GM12874 (cell line): Measurements from ENCODE around the gene F13A1.

ENCODE experiments used
- TF ChIP-seq, protein P1 (sequence below): IDR thresholded peaks from 2 replicates; pipeline ENCODE4 v1.5.1; 2011; ENCODE audit warnings: low read depth, mild to moderate bottlenecking, control low read depth, low read length, moderate library complexity; ENCODE audit not compliant: insufficient read depth

F13A1 gene

DNA sequence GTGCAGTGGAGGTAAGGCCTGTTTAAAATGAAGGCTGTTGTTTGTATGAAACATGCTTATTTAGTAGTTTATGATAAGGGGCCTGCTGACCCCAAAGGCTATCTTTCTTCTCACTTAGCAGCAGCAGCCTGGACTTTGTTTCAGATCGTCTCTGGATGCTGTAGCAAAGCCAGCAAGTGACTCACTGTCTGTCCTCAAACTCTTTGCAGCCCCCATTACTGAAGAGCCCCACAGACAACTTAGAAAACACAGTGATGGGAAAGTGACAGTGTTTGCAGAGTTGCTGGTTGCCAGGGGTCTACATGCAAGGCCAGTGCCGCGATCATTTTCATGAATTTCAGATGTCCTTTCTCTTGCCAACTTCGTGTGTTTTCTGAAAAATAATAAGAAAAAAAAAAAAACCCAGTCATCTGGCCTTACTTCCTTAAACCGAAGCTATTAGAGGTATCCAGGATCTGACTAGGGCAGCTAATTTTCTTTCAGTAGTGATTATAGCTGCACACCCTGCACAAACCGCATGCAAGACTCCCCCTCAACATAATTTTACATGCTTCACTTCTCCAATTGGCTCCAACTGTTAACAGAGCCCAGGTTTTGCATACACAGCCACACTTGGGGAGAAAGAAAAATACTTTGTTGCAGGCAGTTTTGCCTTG is 11.6 kb upstream of the F13A1 start:
- TF ChIP-seq, protein P1, sequence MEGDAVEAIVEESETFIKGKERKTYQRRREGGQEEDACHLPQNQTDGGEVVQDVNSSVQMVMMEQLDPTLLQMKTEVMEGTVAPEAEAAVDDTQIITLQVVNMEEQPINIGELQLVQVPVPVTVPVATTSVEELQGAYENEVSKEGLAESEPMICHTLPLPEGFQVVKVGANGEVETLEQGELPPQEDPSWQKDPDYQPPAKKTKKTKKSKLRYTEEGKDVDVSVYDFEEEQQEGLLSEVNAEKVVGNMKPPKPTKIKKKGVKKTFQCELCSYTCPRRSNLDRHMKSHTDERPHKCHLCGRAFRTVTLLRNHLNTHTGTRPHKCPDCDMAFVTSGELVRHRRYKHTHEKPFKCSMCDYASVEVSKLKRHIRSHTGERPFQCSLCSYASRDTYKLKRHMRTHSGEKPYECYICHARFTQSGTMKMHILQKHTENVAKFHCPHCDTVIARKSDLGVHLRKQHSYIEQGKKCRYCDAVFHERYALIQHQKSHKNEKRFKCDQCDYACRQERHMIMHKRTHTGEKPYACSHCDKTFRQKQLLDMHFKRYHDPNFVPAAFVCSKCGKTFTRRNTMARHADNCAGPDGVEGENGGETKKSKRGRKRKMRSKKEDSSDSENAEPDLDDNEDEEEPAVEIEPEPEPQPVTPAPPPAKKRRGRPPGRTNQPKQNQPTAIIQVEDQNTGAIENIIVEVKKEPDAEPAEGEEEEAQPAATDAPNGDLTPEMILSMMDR, result no peak

- TF ChIP-seq, protein P1, result no peak
Observed at GRCh38 chr6:6331393-6331792, 10.9 kb upstream of the F13A1 start.

GRCh38 chr6:6330407-6330806 is 9.9 kb upstream of the F13A1 start:
- TF ChIP-seq, protein P1, result no peak

- TF ChIP-seq, protein P1, result no peak
Observed at GRCh38 chr6:6328451-6328850, 8.0 kb upstream of the F13A1 start.

- TF ChIP-seq, protein P1, result no peak
Observed at GRCh38 chr6:6323352-6323751, 2.9 kb upstream of the F13A1 start.

DNA sequence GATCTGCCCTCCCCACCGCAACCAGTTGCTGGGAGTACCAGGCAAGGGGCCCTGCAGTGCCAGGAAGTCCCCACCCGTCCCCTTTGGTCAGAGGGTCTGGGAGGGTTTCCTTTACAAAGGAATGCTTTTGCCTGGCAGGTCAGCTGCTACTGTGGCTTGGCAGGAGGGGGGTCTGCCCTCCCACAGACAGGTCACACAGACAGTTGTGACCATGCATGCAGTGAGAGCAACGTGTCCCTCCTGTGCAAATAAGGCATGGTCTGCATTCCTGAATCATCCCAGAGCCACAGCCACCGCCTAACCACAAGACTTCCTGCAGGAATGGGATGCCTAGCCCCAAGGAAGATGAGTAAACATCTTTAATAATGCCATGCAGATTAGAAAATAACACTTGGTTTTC is 439 bp upstream of the F13A1 start:
- TF ChIP-seq, protein P1, result no peak

DNA sequence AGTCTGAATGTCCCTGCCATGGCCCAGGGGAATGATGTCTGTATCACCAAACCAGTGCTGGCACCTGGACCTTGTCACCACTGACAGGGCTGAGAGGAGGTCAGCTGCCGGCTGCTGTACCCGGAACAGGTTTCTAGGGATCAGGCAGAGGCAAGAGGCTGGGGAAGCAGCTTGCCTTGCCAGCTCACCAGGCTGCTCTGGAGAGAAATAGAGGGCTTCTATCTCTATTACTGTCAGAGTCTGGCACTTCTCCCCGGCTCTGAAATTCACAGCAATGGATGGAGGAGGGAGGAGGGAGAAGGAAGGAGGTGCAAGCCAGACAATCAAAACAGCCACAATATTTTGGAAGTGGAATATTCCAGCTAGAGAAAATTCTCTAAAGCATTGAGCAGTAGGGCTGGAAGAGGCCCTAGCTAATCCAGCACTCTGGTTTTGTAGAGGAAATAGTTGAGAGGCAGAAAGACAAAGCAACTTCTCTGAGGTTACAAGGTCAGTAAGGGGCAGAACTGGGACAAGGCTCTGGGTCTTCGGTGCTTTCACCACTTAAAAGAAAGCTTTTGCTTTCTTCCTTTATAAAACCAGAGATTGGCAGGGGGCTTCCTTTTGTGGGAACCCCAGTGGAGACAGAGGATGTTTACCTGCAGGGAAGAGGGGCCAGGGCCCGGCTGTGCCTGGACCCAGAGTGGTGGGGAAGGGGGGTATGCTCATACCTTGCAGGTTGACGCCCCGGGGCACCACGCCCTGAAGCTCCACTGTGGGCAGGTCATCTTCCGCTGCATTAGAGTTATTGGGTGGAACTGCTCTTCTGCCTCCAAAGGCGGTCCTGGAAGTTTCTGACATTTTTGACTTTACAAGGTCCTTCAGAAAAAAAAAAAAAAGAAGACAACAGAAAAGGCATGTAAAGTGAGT is 2.4 kb downstream of the F13A1 start:
- TF ChIP-seq, protein P1, result no peak
